PC-9 (cell line): ENCODE results near the gene PPP1R15A. TPM values are rescaled to one million over a fixed set of nuclear protein-coding genes. Genes with fewer than 3 reads are reported as not detected.
"Not testable (repeated sequence)": the region's sequence is repeated elsewhere in the genome, so short reads cannot be mapped to it uniquely, and the experiment has no call there.

Source experiments
- BruUV-seq: library from RNA; stranded (reverse); fragments of 400-500 nt; replicated peaks from 2 replicates; lab custom pipeline; 2021; lab: Mats Ljungman, UMichigan
- CTCF ChIA-PET: fragments of 300-600 bp; sonication (Branson Sonifier 250); formaldehyde crosslinking; loops from one replicate; lab custom pipeline; 2022; ENCODE audit warnings: antibody characterized with exemption; lab: Charles Lee
- POLR2A ChIA-PET: fragments of 300-600 bp; sonication (Branson Sonifier 250); formaldehyde crosslinking; loops from one replicate; lab custom pipeline; 2022; ENCODE audit warnings: antibody characterized with exemption; ENCODE audit not compliant: unreplicated experiment; lab: Charles Lee
- DNase-seq, 2 experiments: peaks; one replicate each; pipeline versions ENCODE4 v3.0.0 to v3.0.0-alpha.2; 2015 to 2022; ENCODE audit warnings: mixed read lengths in 1 of 2
- H2AFZ ChIP-seq: fragments of 200-600 bp; sonication (generic); 2 replicates; pipeline ENCODE4 v1.8.1; 2017; ENCODE audit warnings: antibody characterized with exemption
- H3F3A ChIP-seq: fragments of 200-600 bp; sonication (generic); 2 replicates; pipeline ENCODE4 v1.8.1; 2017; ENCODE audit warnings: antibody characterized with exemption, mild to moderate bottlenecking, low read depth; ENCODE audit not compliant: insufficient read depth
- H3K27ac ChIP-seq: fragments of 200-600 bp; sonication (generic); 2 replicates; pipeline ENCODE4 v1.6.1; 2016; ENCODE audit warnings: mixed run types
- H3K27me3 ChIP-seq: fragments of 200-600 bp; sonication (generic); 2 replicates; pipeline ENCODE4 v1.6.1; 2016; ENCODE audit warnings: low read depth, mixed run types; ENCODE audit not compliant: insufficient read depth
- H3K36me3 ChIP-seq: fragments of 200-600 bp; sonication (generic); 2 replicates; pipeline ENCODE4 v1.6.1; 2016; ENCODE audit warnings: low read depth, mixed run types
- H3K4me1 ChIP-seq: fragments of 200-600 bp; sonication (generic); replicated peaks from 2 replicates; pipeline ENCODE4 v1.6.1; 2016; ENCODE audit warnings: mixed run types; ENCODE audit not compliant: insufficient read depth
- H3K4me2 ChIP-seq: fragments of 200-600 bp; sonication (generic); 2 replicates; pipeline ENCODE4 v1.6.1; 2017; ENCODE audit warnings: mixed run types
- H3K4me3 ChIP-seq: fragments of 200-600 bp; sonication (generic); 2 replicates; pipeline ENCODE4 v1.6.1; 2016; ENCODE audit warnings: mixed run types
- H3K79me2 ChIP-seq: fragments of 200-600 bp; sonication (generic); 2 replicates; pipeline ENCODE4 v1.6.1; 2017; ENCODE audit warnings: low read depth, mixed run types
- H3K9me2 ChIP-seq: fragments of 200-600 bp; sonication (generic); 2 replicates; pipeline ENCODE4 v1.8.1; 2017; ENCODE audit warnings: mild to moderate bottlenecking; ENCODE audit not compliant: insufficient read depth
- H3K9me3 ChIP-seq: fragments of 200-600 bp; sonication (generic); 2 replicates; pipeline ENCODE4 v1.8.1; 2016; ENCODE audit warnings: low read depth; ENCODE audit not compliant: insufficient read depth
- H4K20me1 ChIP-seq: fragments of 200-600 bp; sonication (generic); 2 replicates; pipeline ENCODE4 v1.8.1; 2017; ENCODE audit not compliant: insufficient read depth
- EZH2 ChIP-seq: fragments of 200-600 bp; sonication (generic); IDR thresholded peaks from 2 replicates; pipeline ENCODE4 v1.8.0; 2017; ENCODE audit warnings: antibody characterized with exemption, low read depth
- intact Hi-C: fragments of 100-400 bp; cut with micrococcal nuclease; formaldehyde crosslinking; loops from one replicate; pipeline ENCODE4 v1.10.0; 2022; ENCODE audit not compliant: unreplicated experiment
- total RNA-seq: library from RNA; stranded (reverse); gene quantifications from 2 replicates; pipeline ENCODE4 v1.2.3, GENCODE V29; 2021
- TF ChIP-seq, protein P1 (sequence below): fragments of 200-600 bp; sonication (generic); conservative IDR thresholded peaks from 2 replicates; pipeline ENCODE4 v1.6.1; 2017; ENCODE audit warnings: mixed run types, antibody characterized with exemption, mild to moderate bottlenecking, moderate library complexity

PPP1R15A gene
- total RNA-seq, 1 experiment from 2014 or later, result 49.5 TPM

DNA sequence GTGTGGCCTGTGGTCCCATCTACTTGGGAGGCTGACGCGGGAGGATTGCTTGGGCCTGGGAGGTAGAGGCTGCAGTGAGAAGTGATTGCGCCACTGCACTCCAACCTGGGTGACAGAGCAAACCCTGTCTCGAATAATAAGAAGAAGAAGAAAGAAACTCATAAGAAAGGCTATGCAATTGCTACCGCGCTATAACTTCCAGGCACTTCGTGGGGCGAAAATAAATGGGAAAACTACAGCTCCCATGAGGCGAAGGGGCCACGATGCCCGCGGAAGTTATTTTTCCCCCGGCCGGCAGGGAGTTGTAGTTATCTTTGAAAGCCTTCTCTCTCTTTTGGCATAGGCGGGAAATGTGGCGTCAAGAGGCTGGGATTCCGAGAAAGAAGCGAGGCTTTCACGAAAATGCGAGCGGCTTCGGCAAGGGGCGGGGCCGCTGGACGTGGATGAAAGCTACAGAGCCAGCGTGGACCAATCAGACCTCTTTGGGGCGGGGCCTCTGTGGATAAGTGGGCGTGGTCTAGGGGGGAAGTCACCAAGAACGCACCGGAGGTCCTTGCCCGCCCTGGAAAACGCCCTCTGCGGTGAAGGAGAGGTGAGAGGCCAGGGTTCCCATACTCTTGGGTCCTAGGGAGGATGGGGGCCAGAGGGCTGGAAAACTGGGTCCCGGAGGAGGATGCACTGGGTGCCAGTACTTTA is 27.7 kb downstream of the PPP1R15A start, which contains the start of gene NUCB1:
NUCB1 (plus strand) TSS at position 532 of the 696 bp plus-strand sequence. CDS start 485 bp downstream, outside the sequence.
- intact Hi-C loops, result loop anchor here (2.0 kb wide), 1 partner anchor 25 kb away; no protein-coding TSS in a partner anchor
- no peaks in the 10 kb centered on the region for H3K9me2 ChIP-seq
- H3K4me2 ChIP-seq, result peak within 1 kb of the TSS; percentile 95
- TF ChIP-seq, protein P1, sequence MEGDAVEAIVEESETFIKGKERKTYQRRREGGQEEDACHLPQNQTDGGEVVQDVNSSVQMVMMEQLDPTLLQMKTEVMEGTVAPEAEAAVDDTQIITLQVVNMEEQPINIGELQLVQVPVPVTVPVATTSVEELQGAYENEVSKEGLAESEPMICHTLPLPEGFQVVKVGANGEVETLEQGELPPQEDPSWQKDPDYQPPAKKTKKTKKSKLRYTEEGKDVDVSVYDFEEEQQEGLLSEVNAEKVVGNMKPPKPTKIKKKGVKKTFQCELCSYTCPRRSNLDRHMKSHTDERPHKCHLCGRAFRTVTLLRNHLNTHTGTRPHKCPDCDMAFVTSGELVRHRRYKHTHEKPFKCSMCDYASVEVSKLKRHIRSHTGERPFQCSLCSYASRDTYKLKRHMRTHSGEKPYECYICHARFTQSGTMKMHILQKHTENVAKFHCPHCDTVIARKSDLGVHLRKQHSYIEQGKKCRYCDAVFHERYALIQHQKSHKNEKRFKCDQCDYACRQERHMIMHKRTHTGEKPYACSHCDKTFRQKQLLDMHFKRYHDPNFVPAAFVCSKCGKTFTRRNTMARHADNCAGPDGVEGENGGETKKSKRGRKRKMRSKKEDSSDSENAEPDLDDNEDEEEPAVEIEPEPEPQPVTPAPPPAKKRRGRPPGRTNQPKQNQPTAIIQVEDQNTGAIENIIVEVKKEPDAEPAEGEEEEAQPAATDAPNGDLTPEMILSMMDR, result no peak
- no peak for TF ChIP-seq EZH2
- peaks cover 14% of the 10 kb centered on the region for H3F3A ChIP-seq
- DNase-seq, result peak; percentile 97 to 98
- peak within 1 kb of the TSS; percentile 98 for H3K4me3 ChIP-seq
- H4K20me1 ChIP-seq, result no peaks in the 10 kb centered on the region
- H3K79me2 ChIP-seq, result peaks cover 20% of the 10 kb centered on the region
- ChIA-PET CTCF (interaction anchor here (0.5 to 0.6 kb wide), 3 partner anchors 19 to 1652 kb away, joined by 4 to 21 read pairs (median 7); partner anchors contain the start of gene ZNF114), POLR2A (interaction anchor here (0.6 to 1.5 kb wide), 5 partner anchors 23 to 62 kb away, joined by 3 to 8 read pairs (median 4); partner anchors contain the start of genes DHDH and PPP1R15A)
- H3K27me3 ChIP-seq, result no peaks in the 10 kb centered on the region
- H3K36me3 ChIP-seq, result peaks cover 8% of the 10 kb centered on the region
- H3K4me1 ChIP-seq, result peaks cover 15% of the 10 kb centered on the region
- H2AFZ ChIP-seq, result peak within 1 kb of the TSS; percentile 72
- H3K27ac ChIP-seq, result peak within 1 kb of the TSS; percentile 67
- H3K9me3 ChIP-seq, result no peaks in the 10 kb centered on the region
- BruUV-seq, result TSS peak; percentile 47

DNA sequence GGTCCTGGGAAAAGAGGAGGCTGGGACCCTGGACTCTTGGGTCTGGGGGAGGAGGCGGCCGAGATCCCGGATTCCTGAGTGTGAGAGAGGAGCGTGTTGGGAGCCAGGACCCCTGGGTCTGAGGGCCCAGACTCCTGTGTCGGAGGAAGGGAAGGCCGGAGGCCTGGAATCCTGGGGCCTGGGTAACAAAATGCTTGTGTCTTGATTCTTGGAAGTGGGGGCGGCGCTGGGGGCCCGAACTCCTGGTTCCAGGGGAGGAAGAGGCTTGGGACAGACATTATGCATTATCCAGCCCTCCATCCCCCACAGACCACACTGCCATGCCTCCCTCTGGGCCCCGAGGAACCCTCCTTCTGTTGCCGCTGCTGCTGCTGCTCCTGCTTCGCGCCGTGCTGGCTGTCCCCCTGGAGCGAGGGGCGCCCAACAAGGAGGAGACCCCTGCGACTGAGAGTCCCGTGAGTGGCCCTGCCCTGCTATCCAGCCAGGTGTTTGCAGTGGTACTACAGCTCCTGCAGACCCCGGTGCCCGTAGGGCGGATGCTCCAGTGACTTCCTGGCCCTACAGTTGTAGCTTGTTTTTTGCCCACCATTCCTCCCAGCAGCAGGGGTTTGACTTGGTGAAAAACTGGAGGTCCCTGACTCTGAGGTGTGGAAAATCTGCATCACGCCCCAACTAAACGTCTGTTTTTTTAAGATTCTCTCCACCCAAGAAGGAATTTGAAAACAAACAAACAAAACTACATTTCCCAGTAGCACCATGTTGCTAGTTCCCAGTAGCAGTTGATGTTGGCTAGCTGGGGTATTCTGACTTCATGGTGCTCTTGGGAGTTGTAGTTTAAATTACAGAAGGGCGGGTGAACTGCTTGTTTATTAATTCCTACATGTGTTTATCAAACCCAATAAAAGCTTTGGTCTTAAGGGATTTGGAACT is 28.5 kb downstream of the PPP1R15A start:
- Histone ChIP-seq H3K9me2 (no peaks in the 10 kb centered on the region), H2AFZ (peak overlapping the region; percentile 72), H3K27ac (peak overlapping the region; percentile 67; the same call in 1 of the 2 replicates), H3K27me3 (no peaks in the 10 kb centered on the region), H3K36me3 (peaks cover 10% of the 10 kb centered on the region), H3K9me3 (no peaks in the 10 kb centered on the region), H3F3A (peaks cover 12% of the 10 kb centered on the region), H3K79me2 (peaks cover 20% of the 10 kb centered on the region), H3K4me3 (peak overlapping the region; percentile 98), H3K4me2 (peak overlapping the region; percentile 95), H3K4me1 (peaks cover 15% of the 10 kb centered on the region), H4K20me1 (no peaks in the 10 kb centered on the region)
- intact Hi-C loops, result loop anchor here (2.0 kb wide), 1 partner anchor 26 kb away; no protein-coding TSS in a partner anchor
- CTCF ChIA-PET, result interaction anchor here (0.6 kb wide), 1 partner anchor 18 kb away, joined by 4 read pairs; no protein-coding TSS in a partner anchor
- peak in 1 of 2 experiments; percentile 50 for DNase-seq
- TF ChIP-seq EZH2, result no peak
- TF ChIP-seq, protein P1, result no peak
- TSS peak; percentile 72 for BruUV-seq
- POLR2A ChIA-PET, result interaction anchor here (0.6 to 1.5 kb wide), 6 partner anchors 23 to 408 kb away, joined by 3 to 8 read pairs (median 4); partner anchors contain the start of genes DHDH and PPP1R15A

DNA sequence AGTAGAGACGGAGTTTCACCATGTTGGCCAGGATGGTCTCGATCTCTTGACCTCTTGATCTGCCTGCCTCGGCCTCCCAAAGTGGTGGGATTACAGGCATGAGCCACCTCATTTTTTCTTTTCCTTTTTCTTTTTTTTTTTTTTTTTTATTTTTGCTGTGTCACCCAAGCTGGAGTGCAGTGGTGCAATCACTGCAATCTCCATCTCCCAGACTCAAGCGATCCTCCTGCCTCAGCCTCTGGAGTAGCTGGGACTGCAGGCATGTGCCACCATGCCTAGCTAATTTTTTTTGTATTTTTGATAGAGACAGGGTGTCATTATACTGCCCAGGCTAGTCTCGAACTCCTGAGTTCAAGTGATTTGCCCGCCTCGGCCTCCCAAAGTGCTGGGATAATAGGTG is 30.1 kb downstream of the PPP1R15A start:
- intact Hi-C loops, CTCF ChIA-PET, H3K27me3 ChIP-seq, BruUV-seq, H3K4me3 ChIP-seq, H3K36me3 ChIP-seq, H2AFZ ChIP-seq, H3K27ac ChIP-seq, H4K20me1 ChIP-seq, H3K9me3 ChIP-seq, H3K9me2 ChIP-seq, DNase-seq, H3K4me2 ChIP-seq: not testable (repeated sequence)
- peaks cover 12% of the 10 kb centered on the region for H3F3A ChIP-seq
- H3K4me1 ChIP-seq, result peaks cover 15% of the 10 kb centered on the region
- peaks cover 20% of the 10 kb centered on the region for H3K79me2 ChIP-seq
- POLR2A ChIA-PET, result interaction anchor here (0.7 kb wide), 1 partner anchor 30 kb away, joined by 4 read pairs; no protein-coding TSS in a partner anchor

DNA sequence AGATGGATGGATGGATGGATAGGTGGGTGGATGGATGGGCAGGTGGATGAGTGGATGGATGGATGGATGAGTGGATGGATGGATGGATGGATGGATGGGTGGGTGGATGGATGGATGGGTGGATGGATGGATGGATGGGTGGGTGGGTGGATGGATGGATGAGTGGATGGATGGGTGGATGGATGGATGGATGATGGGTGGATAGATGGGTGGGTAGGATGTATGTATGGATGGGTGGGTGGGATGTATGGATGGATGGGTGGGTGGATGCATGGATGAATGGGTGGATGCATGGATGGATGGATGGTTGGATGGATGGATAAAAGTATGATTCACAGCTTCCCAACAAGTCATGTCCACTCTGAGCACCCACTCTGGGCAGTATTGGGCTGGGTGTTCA is 31.6 kb downstream of the PPP1R15A start:
- peaks cover 20% of the 10 kb centered on the region for H3K79me2 ChIP-seq
- BruUV-seq, DNase-seq, CTCF ChIA-PET, H3K36me3 ChIP-seq, H3K9me2 ChIP-seq, H3K27me3 ChIP-seq, H3K9me3 ChIP-seq, POLR2A ChIA-PET, H3K4me2 ChIP-seq, intact Hi-C loops, H4K20me1 ChIP-seq, H2AFZ ChIP-seq, H3K27ac ChIP-seq, H3K4me3 ChIP-seq: not testable (repeated sequence)
- H3F3A ChIP-seq, result peaks cover 12% of the 10 kb centered on the region
- H3K4me1 ChIP-seq, result peaks cover 15% of the 10 kb centered on the region
